ENCODE measurements around the gene PDC.
"Not testable (repeated sequence)": the region's sequence is repeated elsewhere in the genome, so short reads cannot be mapped to it uniquely, and the experiment has no call there.

The PDC gene

DNA sequence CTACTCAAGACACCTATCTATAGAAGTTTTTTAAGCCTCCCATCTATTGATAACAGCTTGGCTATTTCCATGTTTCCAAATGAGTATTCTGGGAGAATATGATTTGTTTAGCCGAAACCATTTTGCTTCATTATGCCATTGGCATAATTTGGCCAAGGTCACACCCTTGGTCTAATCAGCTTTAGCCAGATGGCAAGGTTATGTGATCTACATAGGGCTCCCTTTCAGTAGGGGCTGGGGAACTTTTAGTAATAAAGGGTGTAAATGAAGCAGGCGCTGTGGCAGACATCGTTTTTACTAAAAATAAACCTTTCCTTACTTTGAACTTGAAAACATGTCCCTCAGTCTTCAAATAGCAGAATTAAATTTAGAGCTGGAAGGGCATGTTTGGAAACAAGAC, 3.0 kb upstream of the PDC start:
- no peak for DNase-seq

DNA sequence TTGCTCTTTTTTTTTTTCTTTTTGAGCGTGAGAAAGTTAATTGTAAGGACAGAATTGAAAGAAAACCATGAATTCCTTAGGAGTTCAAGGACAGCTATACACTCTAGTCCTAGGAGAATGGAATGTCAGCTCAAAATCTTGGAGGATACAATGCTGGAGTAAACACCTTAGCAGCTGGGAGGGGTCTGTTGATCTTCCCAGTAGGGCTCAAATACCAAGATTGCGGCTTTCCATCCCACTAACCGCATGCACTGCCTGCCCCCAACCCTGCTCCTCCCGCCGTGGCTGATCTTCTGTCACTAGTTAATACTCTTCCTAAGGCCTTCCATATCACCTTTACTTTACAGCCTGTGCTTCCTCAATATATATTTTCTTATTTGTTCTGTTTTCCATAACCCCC, 2.6 kb upstream of the PDC start:
- no peak for DNase-seq

- not testable (repeated sequence) for DNase-seq
These were observed 1.8 kb downstream of the PDC start for GRCh38 chr1:186459161-186459560.

DNA sequence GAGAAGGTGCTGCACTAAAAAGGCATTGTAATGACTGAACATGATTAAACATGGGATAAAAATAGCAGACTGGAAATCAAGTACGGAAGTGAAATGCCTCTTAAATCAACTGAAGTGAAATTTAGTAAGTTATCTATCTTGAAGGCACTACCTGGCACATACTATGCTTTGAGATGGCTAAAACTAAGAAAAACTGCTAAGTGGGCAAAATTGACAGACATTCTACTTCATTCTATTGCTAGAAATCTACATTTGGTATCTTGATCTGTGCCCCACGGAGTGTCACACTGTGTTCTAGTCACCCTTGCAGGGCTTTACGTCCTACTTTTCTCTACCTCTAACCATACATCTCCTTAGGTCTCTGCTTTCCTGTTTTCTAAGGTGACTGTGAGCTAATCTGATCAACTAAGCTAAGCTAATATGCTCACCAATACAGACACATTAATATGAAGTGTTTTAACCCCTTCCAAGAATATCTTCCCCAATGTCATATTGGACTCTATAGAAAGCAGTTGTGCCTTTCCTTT, 4.1 kb downstream of the PDC start:
- no peak for DNase-seq

DNA sequence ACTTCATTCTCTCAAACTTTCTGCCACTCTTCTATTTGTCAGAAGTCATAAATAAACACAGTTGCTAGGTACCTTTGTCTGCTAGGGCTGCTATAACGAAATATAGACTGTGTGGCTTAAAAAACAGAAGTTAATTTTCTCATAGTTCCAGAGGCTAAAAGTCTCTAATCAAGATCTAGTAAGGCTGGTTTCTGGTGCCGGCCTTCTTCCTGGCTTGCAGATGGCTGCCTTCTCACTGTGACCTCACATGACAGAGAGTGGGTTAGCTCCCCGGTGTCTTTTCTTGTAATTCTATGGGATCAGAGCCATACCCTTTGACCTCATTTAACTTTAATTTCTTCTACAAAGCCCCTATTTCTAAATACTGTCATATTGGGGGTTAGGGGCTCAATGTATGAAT, 5.9 kb downstream of the PDC start:
- DNase-seq = no peak

- DNase-seq = no peak
These were observed 14.8 kb downstream of the PDC start for GRCh38 chr1:186446152-186446551.

DNA sequence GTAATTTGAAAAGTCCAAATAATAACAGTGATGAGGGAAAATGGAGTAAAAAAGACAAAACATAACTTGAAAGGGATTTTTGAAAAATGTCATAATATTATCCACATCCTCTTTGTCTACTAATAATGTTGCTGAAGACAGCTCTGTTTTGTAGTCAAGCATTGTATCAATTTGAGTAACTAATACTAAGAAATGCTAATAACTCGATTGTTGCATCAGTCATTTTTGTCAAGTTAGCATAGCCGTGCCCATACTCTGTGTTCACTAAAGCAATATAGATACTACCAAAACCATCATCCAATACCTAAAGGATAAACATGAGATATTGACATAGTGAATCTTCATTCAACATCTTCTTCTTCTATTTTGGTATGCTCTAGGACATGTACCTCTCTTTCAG, 17.3 kb downstream of the PDC start:
- no peak for DNase-seq

- no peak for DNase-seq
These were observed 18.1 kb downstream of the PDC start for GRCh38 chr1:186442651-186443375.

GRCh38 chr1:186440584-186440983, 20.3 kb downstream of the PDC start:
- DNase-seq = no peak

DNA sequence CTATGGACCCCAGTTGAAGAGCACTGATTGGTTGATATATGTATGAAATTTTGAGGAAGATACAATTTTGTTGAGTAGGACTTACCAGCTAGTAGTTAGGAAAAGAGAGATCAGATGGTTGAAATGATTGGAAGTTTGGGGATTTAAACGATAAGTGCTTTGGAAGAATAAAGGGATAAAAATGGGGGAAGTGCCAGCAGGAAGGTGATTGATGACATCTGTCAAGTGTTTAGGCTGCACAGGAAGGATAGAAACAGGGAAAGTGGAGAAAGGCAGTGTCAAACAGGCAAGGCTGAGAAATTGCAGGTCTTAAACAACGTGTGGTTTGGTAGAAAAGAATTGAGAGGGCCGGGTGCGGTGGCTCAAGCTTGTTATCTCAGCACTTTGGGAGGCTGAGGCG, 22.3 kb downstream of the PDC start:
- no peak for DNase-seq

- no peak for DNase-seq
These were observed 25.6 kb downstream of the PDC start for GRCh38 chr1:186435336-186435735.

- no peak for DNase-seq
These were observed 31.9 kb downstream of the PDC start for GRCh38 chr1:186429017-186429416.

- no peak for DNase-seq
These were observed 34.8 kb downstream of the PDC start for GRCh38 chr1:186426118-186426517.

DNA sequence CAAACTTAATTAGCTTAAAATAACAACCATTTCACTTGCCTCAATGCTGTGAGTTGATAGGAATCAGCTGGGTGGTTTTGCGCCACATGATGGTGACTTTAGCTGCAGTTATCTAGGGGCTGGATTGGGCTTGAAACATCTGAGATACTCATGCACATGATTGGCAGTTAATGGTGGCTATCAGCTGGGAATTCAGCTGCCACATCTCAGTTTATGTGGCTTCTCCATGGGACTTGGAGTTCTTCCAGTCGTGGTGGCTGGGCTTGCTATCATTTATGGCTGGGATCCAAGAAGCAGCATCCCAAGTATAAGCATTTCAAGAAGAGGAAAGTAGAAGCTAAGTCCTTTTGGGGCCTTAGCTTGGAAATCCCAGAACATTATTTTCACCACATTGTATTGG, 36.4 kb downstream of the PDC start:
- no peak for DNase-seq

- no peak for DNase-seq
These were observed 39.5 kb downstream of the PDC start for GRCh38 chr1:186421446-186421845.

- no peak for DNase-seq
These were observed 40.0 kb downstream of the PDC start for GRCh38 chr1:186420923-186421322.

DNA sequence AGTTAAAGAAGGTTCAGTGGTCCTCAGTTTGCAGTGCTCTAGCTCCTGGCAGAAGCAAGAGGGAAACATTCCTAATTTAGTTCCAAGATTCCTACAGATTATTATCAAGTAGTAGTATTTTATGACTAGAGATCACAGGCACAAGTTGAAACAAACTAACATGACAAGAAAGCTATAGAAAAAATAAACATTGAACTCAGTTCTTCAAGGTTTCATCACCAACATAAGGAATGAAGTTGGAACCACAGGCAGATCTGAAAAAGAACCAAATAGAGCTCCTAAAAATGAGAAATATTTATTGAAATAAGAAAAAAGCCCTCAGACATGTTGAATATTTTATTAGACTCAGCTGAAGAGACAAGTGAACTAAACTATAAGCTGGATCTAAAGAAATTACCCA, 40.6 kb downstream of the PDC start:
- DNase-seq = no peak

- DNase-seq = no peak
These were observed 42.4 kb downstream of the PDC start for GRCh38 chr1:186418503-186418902.

DNA sequence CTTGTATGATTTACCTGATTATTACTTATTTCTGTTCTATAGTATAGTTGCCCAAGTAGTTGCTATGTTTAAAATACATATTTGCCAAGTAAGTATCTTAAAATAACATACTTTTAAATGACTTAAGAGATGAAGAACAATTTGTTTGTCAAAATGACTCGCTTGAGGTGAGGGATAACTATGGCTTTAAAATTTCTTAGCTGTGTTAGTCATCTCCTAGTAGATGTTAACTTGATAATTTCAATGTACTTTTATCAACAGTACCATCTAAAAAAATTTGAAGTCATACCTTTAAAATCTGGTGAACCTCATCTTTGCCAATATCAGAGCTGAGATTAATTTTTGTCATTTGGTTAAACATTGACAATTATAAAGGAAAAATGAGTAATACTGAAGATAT, 47.6 kb downstream of the PDC start:
- DNase-seq = no peak

DNA sequence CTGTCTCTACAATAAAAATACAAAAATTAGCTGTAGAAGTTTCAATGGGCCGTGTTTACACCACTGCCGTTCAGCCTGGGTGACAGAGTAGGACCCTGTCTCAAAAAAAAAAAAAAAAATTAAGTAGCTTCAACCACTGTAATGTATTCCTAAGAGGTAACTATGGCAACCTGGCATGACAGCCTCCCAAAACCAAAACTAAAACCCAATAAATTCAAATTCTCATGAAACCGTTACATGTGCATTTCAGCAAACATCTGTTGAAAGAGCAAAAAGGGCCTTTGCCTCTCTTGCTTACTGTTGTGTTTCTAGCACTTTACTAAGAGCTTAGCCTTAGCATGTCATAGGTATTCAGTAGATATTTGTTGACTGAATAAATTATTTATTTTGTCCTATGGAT, 51.8 kb downstream of the PDC start:
- no peak for DNase-seq

DNA sequence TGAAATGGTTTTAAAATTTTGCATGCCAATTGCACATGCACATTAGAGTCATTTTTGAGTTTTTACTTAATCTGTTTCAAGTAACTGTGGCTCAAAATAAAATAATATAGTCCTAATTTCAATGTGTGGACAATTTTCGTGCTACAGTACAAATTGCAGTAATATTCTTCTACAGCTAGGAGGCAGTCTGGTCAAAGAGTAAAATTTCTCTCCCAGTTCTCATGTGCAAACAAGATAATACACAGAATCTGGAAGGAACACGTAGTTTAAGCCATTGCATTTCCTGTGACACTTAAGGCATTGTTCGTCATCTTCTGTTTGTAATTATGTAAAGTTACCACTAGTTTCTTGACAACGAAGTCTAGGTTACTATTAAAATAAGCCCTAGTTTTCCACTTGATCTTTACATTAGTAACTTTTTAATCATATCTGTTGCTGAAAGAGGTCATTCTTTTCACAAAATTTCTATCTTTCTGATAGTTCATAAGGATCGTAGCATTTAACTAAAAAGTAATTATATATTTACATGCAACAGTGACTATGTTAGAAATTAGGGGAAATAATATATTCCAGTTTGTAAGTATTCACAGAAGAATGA, 56.4 kb downstream of the PDC start:
- DNase-seq = peak; percentile 69

GRCh38 chr1:186403632-186404031, 57.3 kb downstream of the PDC start:
- no peak for DNase-seq

DNA sequence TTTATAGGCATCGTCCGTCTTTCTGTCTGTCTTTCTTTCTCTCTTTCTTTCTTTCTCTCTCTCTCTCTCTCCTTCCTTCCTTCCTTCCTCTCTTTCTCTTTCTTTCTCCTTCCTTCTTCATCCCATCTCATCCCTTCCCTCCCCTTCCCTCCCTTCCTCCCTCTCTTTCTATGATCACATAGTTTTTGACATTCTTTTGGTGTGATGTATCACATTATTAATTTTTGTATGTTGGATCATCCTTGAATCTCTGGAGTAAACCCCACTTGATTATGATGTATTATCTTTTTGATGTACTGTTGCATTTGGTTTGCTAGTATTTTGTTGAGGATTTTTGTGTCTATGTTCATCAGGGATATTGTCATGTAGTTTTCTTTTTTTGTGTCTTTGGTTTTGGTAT, 59.5 kb downstream of the PDC start:
- DNase-seq = not testable (repeated sequence)

All from NCI-H526 treated with DMSO at 0.1 percent for 48 hours (cell line).